ENCODE data around the gene HOXB4. TPM values are rescaled to one million over a fixed set of nuclear protein-coding genes. Genes with fewer than 3 reads are reported as not detected.

Gene HOXB4
- total RNA-seq, 1 experiment from 2014 or later: 11.3 TPM

GRCh38 chr17:48563867-48564187, 14.3 kb downstream of the HOXB4 start:
- Histone ChIP-seq H3K9me3 (ENCODE audit: control insufficient read depth in 1 of 2, insufficient read depth in 1 of 2, low read depth in 1 of 2, low read length in 2 of 2) (no peaks in the 10 kb centered on the region), H3K9ac (ENCODE audit: low read length) (no peak overlapping the region), H3K4me2 (ENCODE audit: low read length) (no peak overlapping the region), H3K27ac (ENCODE audit: low read depth, low read length) (no peak overlapping the region), H4K20me1 (ENCODE audit: insufficient read depth) (no peaks in the 10 kb centered on the region), H2AFZ (ENCODE audit: low read depth, low read length, poor library complexity, severe bottlenecking) (no peak overlapping the region), H3K4me1 (ENCODE audit: control insufficient read depth in 1 of 2, insufficient read depth in 2 of 2, low read length in 2 of 2) (no peaks in the 10 kb centered on the region), H3K9me2 (ENCODE audit: insufficient read depth) (no peaks in the 10 kb centered on the region), H3K4me3 (replicated peaks in 1 of 2; ENCODE audit: low read depth in 1 of 2, low read length in 2 of 2) (no peak overlapping the region), H3K79me2 (ENCODE audit: insufficient read depth, low read length) (peaks cover 25% of the 10 kb centered on the region; the same call in 1 of the 2 replicates), H3K36me3 (ENCODE audit: control insufficient read depth in 1 of 2, insufficient read depth in 2 of 2, low read length in 2 of 2) (no peaks in the 10 kb centered on the region), H3K27me3 (ENCODE audit: insufficient read depth, low read length) (no peaks in the 10 kb centered on the region)
- TF ChIP-seq POLR2AphosphoS5 (IDR thresholded peaks at IDR 0.05; ENCODE audit: low read depth, low read length) (no peak), SIN3A (IDR thresholded peaks at IDR 0.05; ENCODE audit: low read depth) (no peak), MAX (IDR thresholded peaks at IDR 0.05) (no peak), CEBPB (IDR thresholded peaks at IDR 0.05; ENCODE audit: low read depth) (no peak), EGR1 (IDR thresholded peaks at IDR 0.05; ENCODE audit: low read depth) (no peak), EZH2phosphoT487 (IDR thresholded peaks at IDR 0.05; ENCODE audit: borderline replicate concordance) (no peak), ELF1 (IDR thresholded peaks at IDR 0.05; ENCODE audit: borderline replicate concordance, low read depth) (no peak), REST (IDR thresholded peaks at IDR 0.05; ENCODE audit: low read depth) (no peak), EZH2 (IDR thresholded peaks at IDR 0.05) (no peak), ZFX (IDR thresholded peaks at IDR 0.05) (no peak)
- ChIA-PET RAD21 (ENCODE audit: low non-redundant PET in 1 of 2, low total read pairs in 2 of 2, uncharacterized antibody in 2 of 2, unreplicated experiment in 2 of 2) (no interaction called here), POLR2A (no interaction called here), CTCF (no interaction called here)
- intact Hi-C loops (cut with micrococcal nuclease): no loop called here
- BruUV-seq (replicated peaks): no TSS peak
- ATAC-seq (no peak), DNase-seq (ENCODE audit: low read depth, low spot score) (no peak)
